ENCODE measurements around the gene ASAH2.

DNA sequence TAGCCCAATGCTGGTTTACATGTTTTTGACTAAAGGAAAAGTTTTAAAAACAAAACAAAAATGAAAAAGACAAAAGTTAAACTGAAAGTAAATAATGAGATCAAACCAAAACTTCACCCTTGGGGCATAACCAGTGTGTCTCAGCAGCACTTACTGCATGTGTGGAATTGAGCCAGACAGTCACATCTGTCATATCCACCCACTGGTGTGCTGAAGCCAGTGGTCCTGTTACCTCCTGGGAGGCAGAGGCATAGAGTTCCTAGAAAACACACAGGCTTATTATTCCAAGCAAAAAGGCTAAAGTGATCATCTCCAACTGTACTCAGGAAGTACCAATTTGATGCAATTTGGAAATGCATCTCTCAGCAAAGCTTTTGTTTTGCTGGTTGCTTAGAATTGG lies 40.4 kb downstream of the ASAH2 start:
- TF ChIP-seq GATA2 (IDR thresholded peaks at IDR 0.05; ENCODE audit: low read depth, low read length) (no peak), GATA3 (IDR thresholded peaks at IDR 0.05; ENCODE audit: low read depth, low read length) (no peak)

Data from SH-SY5Y (cell line).